Activated CD4-positive, alpha-beta T cell treated with anti-CD3 and anti-CD28 coated beads for 36 hours (primary cell): ENCODE measurements around the gene ANKRD63. TPM values are rescaled to one million over a fixed set of nuclear protein-coding genes. Genes with fewer than 3 reads are reported as not detected.
A peak's percentile ranks its signal among the peaks of the same experiment; 100 is the strongest.

ENCODE experiments used
- ATAC-seq: fragments of 200-7000 bp; cut with Tn5 transposase; one replicate; pipeline ENCODE4 v1.10.0; 2021; ENCODE audit warnings: mild to moderate bottlenecking, moderate library complexity
- CTCF ChIA-PET: fragments of 350-600 bp; sonication (Branson Sonifier 250); formaldehyde crosslinking; loops from one replicate; lab custom pipeline; 2021; ENCODE audit warnings: antibody characterized with exemption; lab: Charles Lee
- POLR2A ChIA-PET: fragments of 350-600 bp; sonication (Branson Sonifier 250); formaldehyde crosslinking; loops from one replicate; lab custom pipeline; 2021; ENCODE audit warnings: antibody characterized with exemption, inconsistent platforms; lab: Charles Lee
- DNase-seq: peaks from one replicate; pipeline ENCODE4 v3.0.0-alpha.2; 2020
- H3K27ac Mint-ChIP-seq: one replicate; pipeline ENCODE4 v1.8.0; 2021; ENCODE audit warnings: mixed read lengths
- H3K27me3 Mint-ChIP-seq: one replicate; pipeline ENCODE4 v1.8.0; 2021; ENCODE audit warnings: mixed read lengths
- H3K36me3 Mint-ChIP-seq: one replicate; pipeline ENCODE4 v1.8.0; 2021; ENCODE audit warnings: low read depth, mixed read lengths
- H3K4me1 Mint-ChIP-seq: one replicate; pipeline ENCODE4 v1.8.0; 2021; ENCODE audit warnings: mixed read lengths
- H3K4me3 Mint-ChIP-seq: one replicate; pipeline ENCODE4 v1.8.0; 2021; ENCODE audit warnings: mild to moderate bottlenecking, moderate library complexity, mixed read lengths
- H3K9me3 Mint-ChIP-seq: one replicate; pipeline ENCODE4 v1.8.0; 2021; ENCODE audit warnings: low read depth, mixed read lengths
- intact Hi-C, 2 experiments: fragments of 100-400 bp; cut with DNase I in 1 of 2; cut with micrococcal nuclease in 1 of 2; formaldehyde crosslinking; loops; one replicate each; pipeline versions ENCODE4 v1.14.2 to v1.15.1; 2022 to 2024; cut with DNase I, micrococcal nuclease
- total RNA-seq, 2 experiments: library from RNA; stranded (reverse); gene quantifications; one replicate each; pipeline ENCODE4 v1.2.3, GENCODE V29; 2021

The ANKRD63 gene
- total RNA-seq, 2 experiments from 2014 or later: not detected

GRCh38 chr15:40271685-40272484 is 11.0 kb downstream of the ANKRD63 start:
- H3K9me3 Mint-ChIP-seq: no peaks in the 10 kb centered on the region
- DNase-seq: no peak
- H3K27me3 Mint-ChIP-seq: no peaks in the 10 kb centered on the region
- no peaks in the 10 kb centered on the region for H3K4me1 Mint-ChIP-seq
- intact Hi-C loops: loop anchor here (5.0 to 10.0 kb wide), 2 partner anchors 585 to 587 kb away; no protein-coding TSS in a partner anchor
- H3K27ac Mint-ChIP-seq: no peak overlapping the region
- ATAC-seq: no peak
- ChIA-PET POLR2A (no interaction called here), CTCF (interaction anchor here (0.5 to 12.2 kb wide), 14 partner anchors 10 to 241 kb away, joined by 3 to 393 read pairs (median 13); partner anchors contain the start of genes INAFM2 and PLCB2)
- H3K36me3 Mint-ChIP-seq: no peaks in the 10 kb centered on the region
- no peak overlapping the region for H3K4me3 Mint-ChIP-seq

- ChIA-PET CTCF (interaction anchor here (1.1 to 12.2 kb wide), 3 partner anchors 43 to 53 kb away, joined by 4 to 393 read pairs (median 146); partner anchors contain the start of genes INAFM2 and PLCB2), POLR2A (no interaction called here)
- no peak overlapping the region for H3K27ac Mint-ChIP-seq
- no peaks in the 10 kb centered on the region for H3K4me1 Mint-ChIP-seq
- H3K9me3 Mint-ChIP-seq: no peaks in the 10 kb centered on the region
- H3K27me3 Mint-ChIP-seq: no peaks in the 10 kb centered on the region
- no peaks in the 10 kb centered on the region for H3K36me3 Mint-ChIP-seq
- no peak for ATAC-seq
- no peak overlapping the region for H3K4me3 Mint-ChIP-seq
- no peak for DNase-seq
- intact Hi-C loops: loop anchor here (5.0 to 10.0 kb wide), 2 partner anchors 583 to 586 kb away; no protein-coding TSS in a partner anchor
These were observed 12.4 kb downstream of the ANKRD63 start for GRCh38 chr15:40270246-40270995.

GRCh38 chr15:40269604-40270003 is 13.3 kb downstream of the ANKRD63 start:
- intact Hi-C loops: loop anchor here (5.0 to 10.0 kb wide), 2 partner anchors 582 to 585 kb away; no protein-coding TSS in a partner anchor
- Mint-ChIP-seq H3K4me3 (no peak overlapping the region), H3K9me3 (no peaks in the 10 kb centered on the region), H3K36me3 (no peaks in the 10 kb centered on the region), H3K4me1 (no peaks in the 10 kb centered on the region), H3K27ac (no peak overlapping the region), H3K27me3 (no peaks in the 10 kb centered on the region)
- ATAC-seq (no peak), DNase-seq (no peak)
- POLR2A ChIA-PET: no interaction called here
- CTCF ChIA-PET: interaction anchor here (1.0 to 12.2 kb wide), 6 partner anchors 10 to 62 kb away, joined by 3 to 393 read pairs (median 4); partner anchors contain the start of genes INAFM2 and PLCB2

- Mint-ChIP-seq H3K4me3 (no peak overlapping the region), H3K9me3 (no peaks in the 10 kb centered on the region), H3K4me1 (no peaks in the 10 kb centered on the region), H3K36me3 (no peaks in the 10 kb centered on the region), H3K27ac (no peak overlapping the region), H3K27me3 (no peaks in the 10 kb centered on the region)
- CTCF ChIA-PET: interaction anchor here (0.5 to 1.4 kb wide), 7 partner anchors 9 to 591 kb away, joined by 3 to 4 read pairs (median 3); partner anchors contain the start of gene PAK6
- DNase-seq (no peak), ATAC-seq (no peak)
- intact Hi-C loops: no loop called here
- POLR2A ChIA-PET: no interaction called here
These were observed 15.2 kb downstream of the ANKRD63 start for GRCh38 chr15:40267670-40268069.

GRCh38 chr15:40266828-40267304 is 16.0 kb downstream of the ANKRD63 start:
- Mint-ChIP-seq H3K9me3 (no peaks in the 10 kb centered on the region), H3K27me3 (no peaks in the 10 kb centered on the region), H3K4me1 (no peaks in the 10 kb centered on the region), H3K27ac (no peak overlapping the region), H3K4me3 (no peak overlapping the region), H3K36me3 (no peaks in the 10 kb centered on the region)
- CTCF ChIA-PET: interaction anchor here (0.5 to 1.4 kb wide), 4 partner anchors 16 to 1711 kb away, joined by 3 read pairs; partner anchors contain the start of gene PAK6
- ATAC-seq (peak; percentile 83), DNase-seq (no peak)
- intact Hi-C loops: no loop called here
- POLR2A ChIA-PET: interaction anchor here (0.6 kb wide), 1 partner anchor 163 kb away, joined by 3 read pairs; no protein-coding TSS in a partner anchor

- no peaks in the 10 kb centered on the region for H3K9me3 Mint-ChIP-seq
- DNase-seq: no peak
- no peaks in the 10 kb centered on the region for H3K27me3 Mint-ChIP-seq
- no peaks in the 10 kb centered on the region for H3K4me1 Mint-ChIP-seq
- intact Hi-C loops: no loop called here
- ChIA-PET POLR2A (no interaction called here), CTCF (interaction anchor here (1.0 kb wide), 1 partner anchor 9 kb away, joined by 4 read pairs; no protein-coding TSS in a partner anchor)
- no peak overlapping the region for H3K27ac Mint-ChIP-seq
- no peak overlapping the region for H3K4me3 Mint-ChIP-seq
- no peaks in the 10 kb centered on the region for H3K36me3 Mint-ChIP-seq
- no peak for ATAC-seq
These were observed 17.0 kb downstream of the ANKRD63 start for GRCh38 chr15:40265875-40266274.

- no peak for DNase-seq
- no peak overlapping the region for H3K4me3 Mint-ChIP-seq
- ATAC-seq: no peak
- H3K27me3 Mint-ChIP-seq: no peaks in the 10 kb centered on the region
- ChIA-PET CTCF (interaction anchor here (1.0 to 3.1 kb wide), 2 partner anchors 9 to 47 kb away, joined by 4 to 18 read pairs; no protein-coding TSS in a partner anchor), POLR2A (no interaction called here)
- H3K36me3 Mint-ChIP-seq: no peaks in the 10 kb centered on the region
- intact Hi-C loops: no loop called here
- no peaks in the 10 kb centered on the region for H3K4me1 Mint-ChIP-seq
- H3K27ac Mint-ChIP-seq: no peak overlapping the region
- H3K9me3 Mint-ChIP-seq: no peaks in the 10 kb centered on the region
These were observed 17.5 kb downstream of the ANKRD63 start for GRCh38 chr15:40265355-40265754.

- Mint-ChIP-seq H3K27ac (no peak overlapping the region), H3K4me1 (no peaks in the 10 kb centered on the region), H3K9me3 (no peaks in the 10 kb centered on the region), H3K36me3 (no peaks in the 10 kb centered on the region), H3K27me3 (no peaks in the 10 kb centered on the region), H3K4me3 (no peak overlapping the region)
- DNase-seq (no peak), ATAC-seq (no peak)
- POLR2A ChIA-PET: no interaction called here
- CTCF ChIA-PET: interaction anchor here (1.0 to 5.5 kb wide), 6 partner anchors 9 to 158 kb away, joined by 3 to 42 read pairs (median 11); no protein-coding TSS in a partner anchor
- intact Hi-C loops: no loop called here
These were observed 18.3 kb downstream of the ANKRD63 start for GRCh38 chr15:40264321-40265153.

GRCh38 chr15:40263024-40263754 is 19.7 kb downstream of the ANKRD63 start:
- POLR2A ChIA-PET: interaction anchor here (0.6 kb wide), 1 partner anchor 237 kb away, joined by 3 read pairs; no protein-coding TSS in a partner anchor
- Mint-ChIP-seq H3K36me3 (no peaks in the 10 kb centered on the region), H3K27ac (no peak overlapping the region), H3K9me3 (no peaks in the 10 kb centered on the region), H3K4me1 (no peaks in the 10 kb centered on the region), H3K4me3 (no peak overlapping the region), H3K27me3 (no peaks in the 10 kb centered on the region)
- CTCF ChIA-PET: interaction anchor here (0.5 to 5.5 kb wide), 8 partner anchors 8 to 156 kb away, joined by 3 to 42 read pairs (median 4); no protein-coding TSS in a partner anchor
- DNase-seq: no peak
- intact Hi-C loops: no loop called here
- ATAC-seq: no peak

GRCh38 chr15:40259021-40259420 is 23.8 kb downstream of the ANKRD63 start:
- H3K4me3 Mint-ChIP-seq: no peak overlapping the region
- H3K9me3 Mint-ChIP-seq: no peaks in the 10 kb centered on the region
- no peaks in the 10 kb centered on the region for H3K36me3 Mint-ChIP-seq
- ChIA-PET POLR2A (no interaction called here), CTCF (interaction anchor here (0.6 to 2.0 kb wide), 5 partner anchors 9 to 51 kb away, joined by 3 to 7 read pairs (median 6); no protein-coding TSS in a partner anchor)
- DNase-seq (no peak), ATAC-seq (no peak)
- H3K27me3 Mint-ChIP-seq: peaks cover 2% of the 10 kb centered on the region
- intact Hi-C loops: no loop called here
- H3K27ac Mint-ChIP-seq: no peak overlapping the region
- no peaks in the 10 kb centered on the region for H3K4me1 Mint-ChIP-seq
